T-cell (primary cell): ENCODE data around the gene HLCS. TPM values are rescaled to one million over a fixed set of nuclear protein-coding genes. Genes with fewer than 3 reads are reported as not detected.

Experiments used
- ATAC-seq, 4 experiments: fragments of 200-7000 bp in 3 of 4; fragments of 150-1000 bp in 1 of 4; cut with Tn5 transposase; replicated peaks in 1 of 4; 1 replicate in 3 of 4; 2 replicates in 1 of 4; pipeline ENCODE4 v1.10.0; 2021; ENCODE audit warnings: moderate library complexity in 3 of 4, mild to moderate bottlenecking in 2 of 4, moderate number of reproducible peaks in 1 of 4
- CTCF ChIA-PET, 2 donors: fragments of 300-600 bp; sonication (Branson Sonifier 250); formaldehyde crosslinking; loops; one replicate each; lab custom pipeline; 2022; ENCODE audit warnings: antibody characterized with exemption in 2 of 2; lab: Charles Lee
- POLR2A ChIA-PET, 2 donors: fragments of 300-600 bp; sonication (Branson Sonifier 250); formaldehyde crosslinking; loops; one replicate each; lab custom pipeline; 2022; ENCODE audit warnings: antibody characterized with exemption in 2 of 2; lab: Charles Lee
- DNase-seq, 35 experiments: peaks; one replicate each; pipeline versions ENCODE4 v3.0.0 to v3.0.0-alpha.2; 2013 to 2023
- H3K27ac ChIP-seq: one replicate; pipeline ENCODE4 v1.5.1; 2013; ENCODE audit warnings: low read length
- H3K27me3 ChIP-seq, 2 experiments: replicated peaks in 1 of 2; 1 replicate in 1 of 2; 2 replicates in 1 of 2; pipeline versions ENCODE4 v1.6.1 to v1.7.0; 2013; ENCODE audit warnings: low read length in 1 of 2, mixed read lengths in 1 of 2; ENCODE audit not compliant: control insufficient read depth in 2 of 2, insufficient read depth in 2 of 2; ENCODE audit errors: extremely low read depth in 1 of 2
- H3K36me3 ChIP-seq, 2 donors: 1 replicate in 1 of 2; 2 replicates in 1 of 2; pipeline versions ENCODE4 v1.6.1 to v1.7.0; 2013; ENCODE audit warnings: low read length in 1 of 2; ENCODE audit not compliant: control insufficient read depth in 2 of 2, insufficient read depth in 1 of 2; ENCODE audit errors: extremely low read depth in 1 of 2
- H3K4me1 ChIP-seq, 2 experiments: 1 replicate in 1 of 2; 2 replicates in 1 of 2; pipeline versions ENCODE4 v1.6.1 to v1.7.0; 2013; ENCODE audit warnings: low read length in 2 of 2, mixed read lengths in 1 of 2; ENCODE audit not compliant: insufficient read depth in 2 of 2, control insufficient read depth in 1 of 2; ENCODE audit errors: extremely low read depth in 1 of 2
- H3K4me3 ChIP-seq, 2 donors: 1 replicate in 1 of 2; 2 replicates in 1 of 2; pipeline versions ENCODE4 v1.5.1 to v1.7.0; 2013; ENCODE audit warnings: mild to moderate bottlenecking in 2 of 2, low read length in 1 of 2, moderate library complexity in 1 of 2; ENCODE audit not compliant: control insufficient read depth in 1 of 2; ENCODE audit errors: extremely low read depth in 1 of 2
- H3K9me3 ChIP-seq: 2 replicates; pipeline ENCODE4 v1.7.0; 2013
- H3K27ac Mint-ChIP-seq, 2 donors: one replicate each; pipeline ENCODE4 v1.8.0; 2020 to 2021; ENCODE audit warnings: mild to moderate bottlenecking in 2 of 2, mixed read lengths in 2 of 2
- H3K27me3 Mint-ChIP-seq, 2 donors: one replicate each; pipeline ENCODE4 v1.8.0; 2021 to 2022; ENCODE audit warnings: mixed read lengths in 2 of 2
- H3K36me3 Mint-ChIP-seq: one replicate; pipeline ENCODE4 v1.8.0; 2021; ENCODE audit warnings: mixed read lengths
- H3K4me1 Mint-ChIP-seq, 3 donors: one replicate each; pipeline ENCODE4 v1.8.0; 2020 to 2022; ENCODE audit warnings: mixed read lengths in 3 of 3, mild to moderate bottlenecking in 1 of 3
- H3K4me3 Mint-ChIP-seq, 3 donors: one replicate each; pipeline ENCODE4 v1.8.0; 2020 to 2022; ENCODE audit warnings: mild to moderate bottlenecking in 3 of 3, mixed read lengths in 3 of 3, moderate library complexity in 3 of 3
- H3K9me3 Mint-ChIP-seq, 3 donors: one replicate each; pipeline ENCODE4 v1.8.0; 2020 to 2022; ENCODE audit warnings: mixed read lengths in 3 of 3
- WGBS: methylation state at CpG from one replicate; pipeline ENCODE4 v1.1.5; 2013; ENCODE audit warnings: missing lambda C conversion rate; ENCODE audit not compliant: insufficient coverage; 5-methylcytosine and 5-hydroxymethylcytosine counted together
- total RNA-seq, 35 experiments: library from RNA in 6 of 35; stranded (reverse) in 6 of 35; fragments of 120-200 nt in 1 of 35; gene quantifications; one replicate each; pipeline versions ENCODE4 v1.2.1 to v1.2.4 and lab custom pipeline; 2013 to 2026

HLCS gene
- total RNA-seq, 5 donors from 2014 or later (not counting 1 experiment from before 2014, with no cell fraction given): 13.0 to 15.6 (median 13.8) TPM

DNA sequence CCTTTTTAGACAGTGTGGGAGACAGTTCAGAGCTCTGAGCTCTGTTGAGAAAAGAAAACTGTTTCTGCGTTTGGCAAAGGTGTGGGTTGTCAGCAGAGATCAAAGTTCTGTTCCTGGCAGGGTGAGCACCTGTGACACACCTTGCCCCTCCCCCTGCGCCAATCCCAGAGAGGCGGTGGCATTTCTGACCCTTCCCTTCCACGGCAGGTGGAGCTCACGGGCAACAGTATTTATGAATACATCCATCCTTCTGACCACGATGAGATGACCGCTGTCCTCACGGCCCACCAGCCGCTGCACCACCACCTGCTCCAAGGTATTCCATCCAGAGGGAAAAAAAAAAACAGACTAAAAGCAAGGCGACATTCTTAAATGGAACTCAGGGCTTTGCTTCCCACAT, 246.9 kb downstream of the HLCS start:
- POLR2A ChIA-PET: no interaction called here
- DNase-seq: no peak
- no peak overlapping the region for H3K4me3 Mint-ChIP-seq
- H3K27ac ChIP-seq: no peak overlapping the region
- H3K9me3 Mint-ChIP-seq: no peaks in the 10 kb centered on the region
- H3K27ac Mint-ChIP-seq: no peak overlapping the region
- no peaks in the 10 kb centered on the region for H3K4me1 Mint-ChIP-seq
- H3K27me3 ChIP-seq: peaks cover 6 to 50% of the 10 kb centered on the region in 2 experiments
- ATAC-seq: no peak
- no peaks in the 10 kb centered on the region for H3K4me1 ChIP-seq
- H3K36me3 ChIP-seq: no peaks in the 10 kb centered on the region
- CTCF ChIA-PET: no interaction called here
- H3K4me3 ChIP-seq: no peak overlapping the region
- peaks cover 56 to 58% of the 10 kb centered on the region in 2 donors for H3K27me3 Mint-ChIP-seq
- no peaks in the 10 kb centered on the region for H3K36me3 Mint-ChIP-seq
- H3K9me3 ChIP-seq: no peaks in the 10 kb centered on the region
- WGBS: 93% methylated on average over 3 of the region's 10 CpGs

GRCh38 chr21:36718951-36719501, 247.4 kb downstream of the HLCS start:
- Mint-ChIP-seq H3K27ac (no peak overlapping the region), H3K36me3 (no peaks in the 10 kb centered on the region), H3K27me3 (peaks cover 61 to 64% of the 10 kb centered on the region in 2 donors), H3K9me3 (no peaks in the 10 kb centered on the region), H3K4me3 (no peak overlapping the region), H3K4me1 (no peaks in the 10 kb centered on the region)
- Histone ChIP-seq H3K9me3 (no peaks in the 10 kb centered on the region), H3K27me3 (peaks cover 9 to 49% of the 10 kb centered on the region in 2 experiments), H3K36me3 (no peaks in the 10 kb centered on the region), H3K4me3 (no peak overlapping the region), H3K27ac (no peak overlapping the region), H3K4me1 (no peaks in the 10 kb centered on the region)
- WGBS: 83% methylated on average over 18 of the region's 18 CpGs
- ChIA-PET CTCF (no interaction called here), POLR2A (no interaction called here)
- peak in 1 of 35 experiments; percentile 17 for DNase-seq
- no peak for ATAC-seq

DNA sequence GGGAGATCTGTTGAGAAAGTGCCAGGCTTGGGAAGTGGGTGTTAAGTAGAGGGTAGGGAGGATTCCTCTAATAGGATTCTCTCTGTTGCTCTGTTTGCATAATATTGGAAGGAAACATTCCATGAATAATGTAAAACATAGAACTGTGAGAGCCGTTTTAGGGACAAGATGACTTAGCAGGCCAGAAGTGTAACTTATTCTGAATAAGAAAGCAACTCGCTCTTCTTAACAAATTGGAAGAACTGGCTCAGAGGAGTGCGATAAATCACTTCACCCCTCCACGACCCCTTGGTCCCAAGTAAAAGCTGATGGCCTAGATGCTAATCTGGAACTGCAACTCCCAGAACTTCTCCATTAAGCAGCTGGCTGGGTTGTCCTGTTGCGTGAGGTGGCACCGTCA, 248.5 kb downstream of the HLCS start:
- Histone ChIP-seq H3K4me3 (no peak overlapping the region), H3K27me3 (peaks cover 10 to 43% of the 10 kb centered on the region in 2 experiments), H3K36me3 (no peaks in the 10 kb centered on the region), H3K9me3 (no peaks in the 10 kb centered on the region), H3K27ac (no peak overlapping the region), H3K4me1 (no peaks in the 10 kb centered on the region)
- H3K27me3 Mint-ChIP-seq: peaks cover 70 to 72% of the 10 kb centered on the region in 2 donors
- POLR2A ChIA-PET: no interaction called here
- no peaks in the 10 kb centered on the region for H3K36me3 Mint-ChIP-seq
- WGBS: 90% methylated on average over 3 of the region's 6 CpGs
- CTCF ChIA-PET: no interaction called here
- H3K9me3 Mint-ChIP-seq: no peaks in the 10 kb centered on the region
- peak in 1 of 35 experiments; percentile 9 for DNase-seq
- no peak overlapping the region for H3K27ac Mint-ChIP-seq
- no peak overlapping the region for H3K4me3 Mint-ChIP-seq
- no peaks in the 10 kb centered on the region for H3K4me1 Mint-ChIP-seq
- no peak for ATAC-seq

GRCh38 chr21:36716836-36717235, 249.6 kb downstream of the HLCS start:
- no peaks in the 10 kb centered on the region for H3K36me3 Mint-ChIP-seq
- 60% methylated on average over 4 of the region's 9 CpGs for WGBS

DNA sequence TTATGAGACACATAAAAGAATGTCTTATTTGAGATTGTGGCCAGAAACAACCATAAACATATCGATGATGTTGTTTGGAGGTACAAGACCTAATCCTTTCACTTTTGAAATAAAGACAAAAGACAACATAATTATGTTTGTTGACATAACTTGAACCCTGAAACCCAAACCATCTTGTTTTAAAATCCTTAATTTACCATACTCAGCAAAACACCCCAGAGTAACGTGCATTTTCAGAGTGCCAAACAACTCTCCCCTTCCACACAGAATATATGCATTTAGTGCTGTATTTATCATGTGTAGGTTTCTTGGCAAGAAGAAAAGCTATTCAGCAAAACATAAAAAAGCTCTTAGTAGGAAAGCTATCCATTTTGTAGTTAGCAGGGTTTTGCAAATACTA, 250.1 kb downstream of the HLCS start:
- no peak overlapping the region for H3K4me3 ChIP-seq
- CTCF ChIA-PET: no interaction called here
- POLR2A ChIA-PET: interaction anchor here in 1 of 2 donors (0.7 kb wide), 1 partner anchor 8 kb away, joined by 5 read pairs; no protein-coding TSS in a partner anchor
- Mint-ChIP-seq H3K27ac (no peak overlapping the region), H3K9me3 (no peaks in the 10 kb centered on the region), H3K4me1 (no peaks in the 10 kb centered on the region), H3K27me3 (peaks cover 74 to 76% of the 10 kb centered on the region in 2 donors), H3K36me3 (no peaks in the 10 kb centered on the region), H3K4me3 (no peak overlapping the region)
- WGBS: no CpG with 5 or more reads among the region's 2 CpGs
- no peaks in the 10 kb centered on the region for H3K36me3 ChIP-seq
- H3K9me3 ChIP-seq: no peaks in the 10 kb centered on the region
- no peak for ATAC-seq
- H3K4me1 ChIP-seq: no peaks in the 10 kb centered on the region
- no peak for DNase-seq
- peaks cover 15 to 29% of the 10 kb centered on the region in 2 experiments for H3K27me3 ChIP-seq
- no peak overlapping the region for H3K27ac ChIP-seq

More at GRCh38 chr21:36716836-36717235, 249.6 kb downstream of the HLCS start:
- CTCF ChIA-PET: no interaction called here
- Mint-ChIP-seq H3K27me3 (peaks cover 74% of the 10 kb centered on the region in 2 donors), H3K27ac (no peak overlapping the region), H3K4me1 (no peaks in the 10 kb centered on the region), H3K4me3 (no peak overlapping the region), H3K9me3 (no peaks in the 10 kb centered on the region)
- no peaks in the 10 kb centered on the region for H3K9me3 ChIP-seq
- H3K27me3 ChIP-seq: peaks cover 15 to 34% of the 10 kb centered on the region in 2 experiments
- no peaks in the 10 kb centered on the region for H3K36me3 ChIP-seq
- H3K4me1 ChIP-seq: no peaks in the 10 kb centered on the region
- no peak overlapping the region for H3K4me3 ChIP-seq
- DNase-seq (no peak), ATAC-seq (no peak)
- no peak overlapping the region for H3K27ac ChIP-seq
- POLR2A ChIA-PET: interaction anchor here in 1 of 2 donors (0.7 kb wide), 1 partner anchor 9 kb away, joined by 5 read pairs; no protein-coding TSS in a partner anchor

DNA sequence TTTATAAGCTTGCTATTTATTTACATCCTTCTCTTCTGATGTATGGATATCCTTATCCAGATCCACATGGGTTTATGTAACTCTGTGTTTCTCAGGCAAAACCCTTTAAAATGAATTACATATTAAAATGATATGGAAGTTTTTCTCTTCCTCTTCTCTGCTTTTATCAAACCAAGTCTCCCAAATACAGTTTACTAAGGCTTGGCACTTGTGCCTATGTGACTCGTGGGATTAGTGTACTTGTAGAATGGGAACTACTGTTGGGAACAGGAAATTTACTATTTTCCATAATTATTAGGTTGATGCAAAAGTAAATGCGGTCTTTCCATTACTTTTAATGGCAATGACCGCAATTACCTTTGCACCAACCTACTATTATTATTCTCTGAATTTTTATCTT, 252.7 kb downstream of the HLCS start:
- Mint-ChIP-seq H3K4me3 (no peak overlapping the region), H3K27me3 (peaks cover 73 to 78% of the 10 kb centered on the region in 2 donors), H3K9me3 (no peaks in the 10 kb centered on the region), H3K27ac (no peak overlapping the region), H3K4me1 (peaks cover 4 to 11% (median 10%) of the 10 kb centered on the region in 3 donors), H3K36me3 (no peaks in the 10 kb centered on the region)
- ChIA-PET CTCF (no interaction called here), POLR2A (no interaction called here)
- H3K27ac ChIP-seq: no peak overlapping the region
- ATAC-seq: no peak
- H3K4me3 ChIP-seq: no peak overlapping the region
- WGBS: 100% methylated on average over 1 of the region's 3 CpGs
- peaks cover 0 to 19% of the 10 kb centered on the region in 2 experiments for H3K4me1 ChIP-seq
- no peak for DNase-seq
- H3K36me3 ChIP-seq: no peaks in the 10 kb centered on the region
- H3K27me3 ChIP-seq: peaks cover 18 to 35% of the 10 kb centered on the region in 2 experiments
- H3K9me3 ChIP-seq: no peaks in the 10 kb centered on the region
